ENCODE results near the gene PNKD.

DNA sequence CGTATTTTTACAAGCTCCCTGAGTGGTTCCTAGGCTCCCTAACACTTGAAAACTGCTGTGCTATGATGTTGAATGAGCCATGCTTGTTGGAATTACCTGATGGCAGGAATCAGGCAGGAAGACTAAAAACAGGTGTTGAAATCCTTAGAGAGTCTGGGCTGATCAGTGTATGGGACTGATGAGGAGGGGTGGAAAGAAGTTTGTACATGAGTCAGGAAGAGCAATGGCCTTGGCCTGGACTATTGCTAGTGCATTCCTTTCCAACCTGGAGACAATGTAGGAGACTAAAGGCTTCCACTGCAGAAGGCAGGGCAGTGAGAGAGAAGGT, 46.9 kb downstream of the PNKD start:
- TF ChIP-seq, protein P1, sequence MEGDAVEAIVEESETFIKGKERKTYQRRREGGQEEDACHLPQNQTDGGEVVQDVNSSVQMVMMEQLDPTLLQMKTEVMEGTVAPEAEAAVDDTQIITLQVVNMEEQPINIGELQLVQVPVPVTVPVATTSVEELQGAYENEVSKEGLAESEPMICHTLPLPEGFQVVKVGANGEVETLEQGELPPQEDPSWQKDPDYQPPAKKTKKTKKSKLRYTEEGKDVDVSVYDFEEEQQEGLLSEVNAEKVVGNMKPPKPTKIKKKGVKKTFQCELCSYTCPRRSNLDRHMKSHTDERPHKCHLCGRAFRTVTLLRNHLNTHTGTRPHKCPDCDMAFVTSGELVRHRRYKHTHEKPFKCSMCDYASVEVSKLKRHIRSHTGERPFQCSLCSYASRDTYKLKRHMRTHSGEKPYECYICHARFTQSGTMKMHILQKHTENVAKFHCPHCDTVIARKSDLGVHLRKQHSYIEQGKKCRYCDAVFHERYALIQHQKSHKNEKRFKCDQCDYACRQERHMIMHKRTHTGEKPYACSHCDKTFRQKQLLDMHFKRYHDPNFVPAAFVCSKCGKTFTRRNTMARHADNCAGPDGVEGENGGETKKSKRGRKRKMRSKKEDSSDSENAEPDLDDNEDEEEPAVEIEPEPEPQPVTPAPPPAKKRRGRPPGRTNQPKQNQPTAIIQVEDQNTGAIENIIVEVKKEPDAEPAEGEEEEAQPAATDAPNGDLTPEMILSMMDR (IDR thresholded peaks at IDR 0.05): no peak
- TF ChIP-seq POLR2A (IDR thresholded peaks at IDR 0.05): no peak
- TF ChIP-seq EP300 (IDR thresholded peaks at IDR 0.05): no peak
